SJCRH30 (cell line): ENCODE measurements around the gene APC. TPM values are rescaled to one million over a fixed set of nuclear protein-coding genes. Genes with fewer than 3 reads are reported as not detected.

ENCODE experiments used
- DNase-seq, 2 experiments: peaks; one replicate each; pipeline ENCODE4 v3.0.0-alpha.2; 2015 to 2020
- H3K27ac ChIP-seq: fragments of 250-450 bp; sonication (Bioruptor Pico); 2 replicates; pipeline ENCODE4 v1.5.1; 2020; ENCODE audit warnings: mild to moderate bottlenecking, moderate library complexity
- H3K27me3 ChIP-seq: fragments of 250-450 bp; sonication (Bioruptor Pico); 2 replicates; pipeline ENCODE4 v1.5.1; 2020; ENCODE audit warnings: mild to moderate bottlenecking, moderate library complexity
- H3K36me3 ChIP-seq: fragments of 250-450 bp; sonication (Bioruptor Pico); 2 replicates; pipeline ENCODE4 v1.5.1; 2020; ENCODE audit warnings: mild to moderate bottlenecking, moderate library complexity
- H3K4me1 ChIP-seq: fragments of 250-450 bp; sonication (Bioruptor Pico); 2 replicates; pipeline ENCODE4 v1.5.1; 2020; ENCODE audit warnings: mild to moderate bottlenecking, moderate library complexity
- H3K4me3 ChIP-seq: fragments of 250-450 bp; sonication (Bioruptor Pico); 2 replicates; pipeline ENCODE4 v1.5.1; 2020; ENCODE audit warnings: mild to moderate bottlenecking, moderate library complexity
- H3K9me3 ChIP-seq: fragments of 250-450 bp; sonication (Bioruptor Pico); replicated peaks from 2 replicates; pipeline ENCODE4 v1.5.1; 2020; ENCODE audit warnings: mild to moderate bottlenecking, moderate library complexity
- total RNA-seq: library from RNA; depleted of rRNA; stranded (reverse); fragments of >200 nt; shearing (Covaris generic); gene quantifications from 2 replicates; pipeline ENCODE4 v1.2.3, GENCODE V29; 2014

Gene APC
- total RNA-seq, 1 experiment from 2014 or later, result 39.6 TPM

GRCh38 chr5:112735702-112736101, 2.0 kb upstream of the APC start:
- no peaks in the 10 kb centered on the region for H3K9me3 ChIP-seq
- H3K36me3 ChIP-seq, result no peaks in the 10 kb centered on the region
- no peaks in the 10 kb centered on the region for H3K4me1 ChIP-seq
- DNase-seq, result no peak
- H3K4me3 ChIP-seq, result no peak overlapping the region
- no peaks in the 10 kb centered on the region for H3K27me3 ChIP-seq
- no peak overlapping the region for H3K27ac ChIP-seq

- Histone ChIP-seq H3K27me3 (no peaks in the 10 kb centered on the region), H3K27ac (peak overlapping the region; percentile 25), H3K9me3 (no peaks in the 10 kb centered on the region), H3K36me3 (no peaks in the 10 kb centered on the region), H3K4me1 (no peaks in the 10 kb centered on the region), H3K4me3 (peak overlapping the region; percentile 69)
- peak in 1 of 2 experiments; percentile 15 for DNase-seq
These were observed 619 bp upstream of the APC start for GRCh38 chr5:112737070-112737462.

DNA sequence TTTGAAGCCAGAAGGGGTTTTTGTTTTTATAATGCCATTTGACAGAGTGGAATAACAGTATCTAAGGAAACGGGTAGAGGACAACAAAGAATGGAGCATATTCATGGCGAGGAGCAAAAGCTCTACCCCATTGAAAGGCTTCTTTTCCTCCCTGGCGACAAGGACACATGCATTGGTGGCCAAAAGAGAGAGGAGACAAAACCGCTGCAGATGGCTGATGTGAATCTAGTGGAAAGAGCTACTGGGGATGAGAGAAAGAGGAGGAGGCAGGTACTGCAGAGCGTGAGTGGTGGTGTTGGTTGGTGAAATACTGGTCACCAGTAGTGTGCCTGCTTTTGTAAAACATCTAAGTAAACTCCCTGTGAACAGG, 491 bp downstream of the APC start:
- peak in 1 of 2 experiments; percentile 27 for DNase-seq
- peak overlapping the region; percentile 25 for H3K27ac ChIP-seq
- H3K4me3 ChIP-seq, result peak overlapping the region; percentile 69
- no peaks in the 10 kb centered on the region for H3K9me3 ChIP-seq
- no peaks in the 10 kb centered on the region for H3K27me3 ChIP-seq
- no peaks in the 10 kb centered on the region for H3K36me3 ChIP-seq
- H3K4me1 ChIP-seq, result peaks cover 5% of the 10 kb centered on the region; the same call in 1 of the 2 replicates

DNA sequence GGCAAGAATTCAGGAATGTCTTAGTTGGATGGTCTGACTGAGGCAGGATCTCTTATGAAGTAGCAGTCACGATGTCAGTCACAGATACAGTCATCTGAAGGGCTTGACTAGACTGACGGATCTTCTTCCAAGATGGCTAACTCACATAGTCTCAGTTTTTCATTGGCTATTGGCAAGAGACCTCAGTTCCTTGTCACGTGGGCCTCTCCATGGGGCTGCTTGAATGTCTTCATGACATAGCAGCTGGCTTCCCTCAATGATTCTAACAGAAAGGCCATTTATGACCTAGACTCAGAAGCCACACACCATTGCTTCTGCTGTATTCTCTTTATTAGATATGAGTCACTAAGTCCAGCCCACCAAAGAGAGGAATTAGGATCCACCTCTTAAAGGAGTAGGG, 4.7 kb downstream of the APC start:
- Histone ChIP-seq H3K9me3 (no peaks in the 10 kb centered on the region), H3K36me3 (no peaks in the 10 kb centered on the region), H3K4me1 (peaks cover 8% of the 10 kb centered on the region; the same call in 1 of the 2 replicates), H3K27me3 (no peaks in the 10 kb centered on the region), H3K27ac (no peak overlapping the region), H3K4me3 (no peak overlapping the region)
- DNase-seq, result peak; percentile 15 to 43

DNA sequence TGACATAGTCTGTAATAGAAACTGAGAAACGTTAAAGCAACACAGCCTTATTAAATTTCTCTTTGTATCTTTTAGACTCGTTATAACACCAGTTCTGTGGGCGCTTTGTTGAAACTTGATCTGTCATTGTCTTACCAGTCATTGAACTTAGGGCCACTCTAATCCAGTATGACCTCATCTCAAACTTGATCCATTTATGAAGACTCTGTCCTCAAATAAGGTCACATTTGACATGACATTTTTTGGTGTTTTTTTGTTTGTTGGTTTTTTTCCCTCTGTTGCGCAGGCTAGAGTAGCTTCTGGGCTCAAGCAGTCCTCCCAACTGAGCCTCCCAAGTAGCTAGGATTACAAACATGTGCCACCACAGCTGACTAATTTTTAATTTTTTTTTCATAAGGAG, 5.9 kb downstream of the APC start:
- H3K4me1 ChIP-seq, result peaks cover 8% of the 10 kb centered on the region; the same call in 1 of the 2 replicates
- no peaks in the 10 kb centered on the region for H3K9me3 ChIP-seq
- H3K36me3 ChIP-seq, result no peaks in the 10 kb centered on the region
- no peak for DNase-seq
- no peaks in the 10 kb centered on the region for H3K27me3 ChIP-seq
- no peak overlapping the region for H3K4me3 ChIP-seq
- H3K27ac ChIP-seq, result no peak overlapping the region

- H3K27ac ChIP-seq, result no peak overlapping the region
- no peaks in the 10 kb centered on the region; the same call in none of the 2 replicates for H3K4me1 ChIP-seq
- H3K27me3 ChIP-seq, result no peaks in the 10 kb centered on the region
- no peaks in the 10 kb centered on the region; the same call in 1 of the 2 replicates for H3K36me3 ChIP-seq
- no peak overlapping the region for H3K4me3 ChIP-seq
- no peak for DNase-seq
- H3K9me3 ChIP-seq, result no peaks in the 10 kb centered on the region
These were observed 14.7 kb downstream of the APC start for GRCh38 chr5:112752335-112752734.

DNA sequence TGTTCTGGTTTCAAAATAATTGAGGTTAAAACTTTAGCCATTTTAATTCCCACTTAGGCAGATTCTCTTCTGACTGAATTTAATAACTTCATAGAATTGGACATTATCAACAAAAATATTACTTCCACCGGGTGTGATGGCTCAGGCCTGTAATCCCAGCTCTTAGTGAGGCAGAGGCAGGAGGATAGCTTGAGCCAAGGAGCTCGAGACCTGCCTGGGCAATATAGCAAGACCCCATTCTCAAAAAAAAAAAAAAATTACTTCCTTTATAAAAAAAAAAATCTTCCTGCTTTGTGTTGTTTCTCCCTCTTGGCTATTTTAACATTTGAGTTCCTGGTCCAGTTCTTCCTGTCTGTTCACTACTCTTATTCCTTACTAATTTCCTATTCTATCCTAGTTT, 18.0 kb downstream of the APC start:
- peaks cover 4% of the 10 kb centered on the region for H3K36me3 ChIP-seq
- H3K27me3 ChIP-seq, result no peaks in the 10 kb centered on the region
- no peaks in the 10 kb centered on the region; the same call in 1 of the 2 replicates for H3K4me1 ChIP-seq
- no peak for DNase-seq
- no peaks in the 10 kb centered on the region for H3K9me3 ChIP-seq
- no peak overlapping the region for H3K4me3 ChIP-seq
- H3K27ac ChIP-seq, result no peak overlapping the region

DNA sequence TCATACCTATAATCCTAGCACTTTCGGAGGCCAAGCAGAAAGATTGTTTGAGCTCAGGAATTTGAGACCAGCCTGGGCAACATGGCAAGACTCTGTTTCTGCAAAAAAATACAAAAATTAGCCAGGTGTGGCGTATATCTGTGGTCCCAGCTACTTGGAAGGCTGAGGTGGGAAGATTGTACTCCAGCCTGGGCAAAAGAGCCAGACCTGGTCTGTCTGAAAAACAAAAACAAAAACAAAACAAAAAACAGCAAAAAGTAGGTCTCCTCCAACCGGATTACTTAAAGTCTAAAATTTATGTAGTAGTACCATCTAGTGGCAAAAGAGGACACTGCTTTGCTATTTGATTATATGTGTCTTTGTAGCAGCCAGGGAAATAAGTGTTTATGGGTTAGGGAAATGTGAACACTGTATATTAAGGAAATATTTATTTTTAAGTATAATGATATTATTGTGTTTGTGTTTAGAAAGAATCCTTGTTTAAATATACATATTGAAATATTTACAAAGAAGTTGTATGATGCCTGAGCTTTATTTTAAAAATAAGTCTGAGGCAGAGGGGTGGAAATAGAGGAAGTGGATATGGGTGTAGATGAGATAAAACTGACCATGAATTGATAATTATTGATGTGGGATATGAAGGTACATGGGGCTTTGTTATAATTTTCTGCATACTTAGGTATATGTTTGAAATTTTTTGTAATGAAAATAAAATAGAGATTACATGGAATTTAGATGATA, 20.0 kb downstream of the APC start:
- Histone ChIP-seq H3K36me3 (peaks cover 4% of the 10 kb centered on the region), H3K4me1 (peaks cover 3% of the 10 kb centered on the region; the same call in 1 of the 2 replicates), H3K9me3 (no peaks in the 10 kb centered on the region), H3K27me3 (no peaks in the 10 kb centered on the region), H3K4me3 (no peak overlapping the region), H3K27ac (no peak overlapping the region)
- DNase-seq, result peak in 1 of 2 experiments; percentile 75

GRCh38 chr5:112758676-112759075, 21.0 kb downstream of the APC start:
- peaks cover 4% of the 10 kb centered on the region for H3K36me3 ChIP-seq
- no peaks in the 10 kb centered on the region for H3K27me3 ChIP-seq
- DNase-seq, result no peak
- no peaks in the 10 kb centered on the region for H3K9me3 ChIP-seq
- H3K4me3 ChIP-seq, result no peak overlapping the region
- peaks cover 3% of the 10 kb centered on the region; the same call in 1 of the 2 replicates for H3K4me1 ChIP-seq
- H3K27ac ChIP-seq, result no peak overlapping the region

GRCh38 chr5:112762113-112762810, 24.6 kb downstream of the APC start:
- H3K27me3 ChIP-seq, result no peaks in the 10 kb centered on the region
- H3K27ac ChIP-seq, result no peak overlapping the region
- no peak for DNase-seq
- peaks cover 4% of the 10 kb centered on the region; the same call in 1 of the 2 replicates for H3K36me3 ChIP-seq
- H3K4me3 ChIP-seq, result no peak overlapping the region
- peaks cover 3% of the 10 kb centered on the region; the same call in 1 of the 2 replicates for H3K4me1 ChIP-seq
- no peaks in the 10 kb centered on the region for H3K9me3 ChIP-seq

DNA sequence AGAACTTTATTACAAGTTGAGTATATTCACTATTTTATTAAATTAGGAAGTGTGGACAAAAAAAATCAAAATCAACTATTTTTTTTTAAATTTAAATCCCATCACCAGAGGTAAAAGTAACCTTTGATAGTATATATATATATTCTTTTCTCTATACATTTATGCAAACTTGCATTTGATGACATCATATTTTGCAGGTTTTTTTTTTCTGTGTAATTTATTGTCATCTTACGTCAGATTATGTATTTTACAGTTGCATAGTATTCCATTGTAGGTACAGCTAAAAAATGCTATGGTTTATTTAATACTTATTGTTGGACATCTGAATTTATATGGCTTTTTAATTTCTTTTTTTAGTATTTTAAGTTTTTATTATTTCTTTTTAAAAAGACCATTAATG, 25.5 kb downstream of the APC start:
- Histone ChIP-seq H3K9me3 (no peaks in the 10 kb centered on the region), H3K4me3 (no peak overlapping the region), H3K27ac (no peak overlapping the region), H3K36me3 (peaks cover 5% of the 10 kb centered on the region), H3K4me1 (peaks cover 3% of the 10 kb centered on the region; the same call in 1 of the 2 replicates), H3K27me3 (no peaks in the 10 kb centered on the region)
- no peak for DNase-seq

- Histone ChIP-seq H3K4me1 (no peaks in the 10 kb centered on the region), H3K9me3 (no peaks in the 10 kb centered on the region), H3K36me3 (peaks cover 32% of the 10 kb centered on the region), H3K27me3 (no peaks in the 10 kb centered on the region), H3K4me3 (no peak overlapping the region), H3K27ac (no peak overlapping the region)
- no peak for DNase-seq
These were observed 34.4 kb downstream of the APC start for GRCh38 chr5:112772124-112772523.

GRCh38 chr5:112776301-112776856, 38.7 kb downstream of the APC start:
- DNase-seq, result no peak
- Histone ChIP-seq H3K4me1 (no peaks in the 10 kb centered on the region), H3K27ac (no peak overlapping the region), H3K27me3 (no peaks in the 10 kb centered on the region), H3K36me3 (peaks cover 33% of the 10 kb centered on the region), H3K9me3 (no peaks in the 10 kb centered on the region), H3K4me3 (no peak overlapping the region)

- no peak overlapping the region for H3K4me3 ChIP-seq
- peaks cover 31% of the 10 kb centered on the region for H3K36me3 ChIP-seq
- no peak for DNase-seq
- no peaks in the 10 kb centered on the region for H3K4me1 ChIP-seq
- H3K27me3 ChIP-seq, result no peaks in the 10 kb centered on the region
- H3K27ac ChIP-seq, result no peak overlapping the region
- no peaks in the 10 kb centered on the region for H3K9me3 ChIP-seq
These were observed 41.8 kb downstream of the APC start for GRCh38 chr5:112779531-112779930.

- Histone ChIP-seq H3K27me3 (no peaks in the 10 kb centered on the region), H3K4me1 (no peaks in the 10 kb centered on the region), H3K9me3 (no peaks in the 10 kb centered on the region), H3K4me3 (no peak overlapping the region), H3K27ac (no peak overlapping the region), H3K36me3 (peaks cover 17% of the 10 kb centered on the region; the same call in 1 of the 2 replicates)
- no peak for DNase-seq
These were observed 47.0 kb downstream of the APC start for GRCh38 chr5:112784726-112785125.
